H1 (cell line): ENCODE results near the gene NAPA. TPM values are rescaled to one million over a fixed set of nuclear protein-coding genes. Genes with fewer than 3 reads are reported as not detected.

Experiments
- BACH1 ChIP-seq: IDR thresholded peaks from 2 replicates; pipeline ENCODE4 v1.6.1; 2012; ENCODE audit warnings: low read length, improper control_type of control experiment
- CEBPB ChIP-seq: IDR thresholded peaks from 2 replicates; pipeline ENCODE4 v1.6.1; 2012; ENCODE audit warnings: low read depth, low read length
- FOSL1 ChIP-seq: IDR thresholded peaks from 2 replicates; pipeline ENCODE4 v1.6.1; 2011; ENCODE audit warnings: mild to moderate bottlenecking, low read depth, low read length, moderate library complexity; ENCODE audit not compliant: insufficient read depth
- PHF8 ChIP-seq: fragments of 200-600 bp; sonication (generic); conservative IDR thresholded peaks from 2 replicates; pipeline ENCODE4 v1.7.1; 2012; ENCODE audit warnings: low read depth, mild to moderate bottlenecking, inconsistent platforms, low read length, moderate library complexity
- RFX5 ChIP-seq: IDR thresholded peaks from 2 replicates; pipeline ENCODE4 v1.6.1; 2011; ENCODE audit warnings: low read depth, low read length, improper control_type of control experiment, borderline replicate concordance
- RNF2 ChIP-seq: fragments of 200-900, 300-1000 bp; sonication (generic); IDR thresholded peaks from 2 replicates; pipeline ENCODE4 v1.7.1; 2016; ENCODE audit warnings: borderline replicate concordance, low read depth, mild to moderate bottlenecking, antibody characterized with exemption, low read length; ENCODE audit not compliant: poor library complexity, severe bottlenecking; ENCODE audit errors: missing control alignments
- SUZ12 ChIP-seq: fragments of 200-600 bp; sonication (generic); IDR thresholded peaks from 2 replicates; pipeline ENCODE4 v1.6.1; 2012; ENCODE audit warnings: mild to moderate bottlenecking, inconsistent platforms, low read length, moderate library complexity, mixed read lengths
- YY1 ChIP-seq: IDR thresholded peaks from 2 replicates; pipeline ENCODE4 v1.6.1; 2011; ENCODE audit warnings: low read depth, mild to moderate bottlenecking, low read length
- polyA plus RNA-seq, 7 experiments: library from polyadenylated mRNA; depleted of rRNA in 3 of 7; stranded (reverse) in 5 of 7; unstranded in 2 of 7; fragments of >200 nt in 5 of 7; fragments of 200-250 nt in 2 of 7; gene quantifications; 1 replicate in 5 of 7; 2 replicates in 1 of 7; 4 replicates in 1 of 7; pipeline versions ENCODE4 v1.2.1 to v1.2.3, GENCODE V29; 2011 to 2013; ENCODE audit warnings: missing spikeins in 2 of 7, mixed read lengths in 2 of 7
- total RNA-seq: library from RNA; stranded (reverse); fragmentation: NEBNext Ultra II Directional; extraction: Animal tissue kit (Norgen Biotek cat#: 25700); gene quantifications from 2 replicates; pipeline ENCODE4 v1.2.1, GENCODE V29; 2021

NAPA gene
- total and polyA plus RNA-seq, 2 of the 8 experiments (the other 6 are each of a cell fraction or from before 2014, with no cell fraction given): 58.5 to 78.2 TPM

DNA sequence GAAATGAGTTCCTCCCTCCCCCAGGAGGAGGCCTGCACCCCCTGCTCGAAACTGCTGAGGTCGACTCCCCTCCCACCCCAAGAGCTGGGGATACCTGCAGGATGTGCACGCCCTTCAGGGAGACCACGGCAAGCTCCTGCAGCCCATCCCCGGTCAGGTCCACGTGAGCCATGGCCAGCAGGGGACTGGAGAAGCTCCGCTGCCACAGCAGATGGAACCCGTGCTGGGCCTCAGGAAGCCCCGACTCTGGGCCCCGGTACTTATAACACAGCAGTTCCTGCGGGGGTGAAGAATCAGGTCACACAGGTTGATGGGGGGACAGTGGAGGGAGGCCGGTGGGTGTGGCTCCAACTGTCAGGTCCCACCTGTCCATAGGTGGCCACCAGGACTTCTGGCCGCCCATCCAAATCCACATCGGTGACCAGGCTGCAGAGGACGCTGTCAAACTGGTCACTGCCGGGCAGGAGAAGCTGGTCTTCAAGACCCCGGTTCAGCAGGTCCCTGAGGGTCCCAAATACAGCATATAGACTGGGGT, 38.4 kb downstream of the NAPA start (continued):
- TF ChIP-seq BACH1: no peak
- no peak for TF ChIP-seq SUZ12
- no peak for TF ChIP-seq RNF2
- TF ChIP-seq FOSL1: no peak
- TF ChIP-seq YY1: no peak
- no peak for TF ChIP-seq RFX5
- TF ChIP-seq CEBPB: no peak
- TF ChIP-seq PHF8: no peak
